Liver (tissue), 9 donors: ENCODE results near the gene CLK4. TPM values are rescaled to one million over a fixed set of nuclear protein-coding genes. Genes with fewer than 3 reads are reported as not detected.

Experiments used
- DNase-seq: peaks from one replicate; pipeline ENCODE4 v3.0.0-alpha.2; 2017; ENCODE audit warnings: low spot score
- H3K27ac ChIP-seq, 2 donors: one replicate each; pipeline ENCODE4 v1.7.0; 2013; ENCODE audit warnings: inconsistent platforms in 2 of 2, low read length in 2 of 2, control low read depth in 1 of 2, low read depth in 1 of 2, mild to moderate bottlenecking in 1 of 2
- H3K27me3 ChIP-seq, 4 donors: one replicate each; pipeline versions ENCODE4 v1.6.1 to v1.7.0; 2013; ENCODE audit warnings: low read length in 3 of 4, inconsistent platforms in 1 of 4, mild to moderate bottlenecking in 1 of 4, moderate library complexity in 1 of 4; ENCODE audit not compliant: control insufficient read depth in 4 of 4, insufficient read depth in 4 of 4
- H3K36me3 ChIP-seq, 4 donors: one replicate each; pipeline versions ENCODE4 v1.6.1 to v1.7.0; 2013; ENCODE audit warnings: low read length in 3 of 4, mild to moderate bottlenecking in 3 of 4, low read depth in 1 of 4, moderate library complexity in 1 of 4; ENCODE audit not compliant: control insufficient read depth in 4 of 4, insufficient read depth in 3 of 4
- H3K4me1 ChIP-seq, 4 donors: one replicate each; pipeline versions ENCODE4 v1.6.1 to v1.7.0; 2013; ENCODE audit warnings: low read length in 3 of 4, mild to moderate bottlenecking in 3 of 4, moderate library complexity in 1 of 4; ENCODE audit not compliant: control insufficient read depth in 4 of 4, insufficient read depth in 4 of 4
- H3K4me3 ChIP-seq, 3 donors: one replicate each; pipeline versions ENCODE4 v1.6.1 to v1.7.0; 2013; ENCODE audit warnings: low read length in 3 of 3, control low read depth in 1 of 3, low read depth in 1 of 3, mild to moderate bottlenecking in 1 of 3
- H3K9ac ChIP-seq, 2 donors: one replicate each; pipeline ENCODE4 v1.7.0; 2013; ENCODE audit warnings: low read length in 2 of 2, mild to moderate bottlenecking in 2 of 2, moderate library complexity in 2 of 2, control low read depth in 1 of 2, low read depth in 1 of 2
- H3K9me3 ChIP-seq, 4 donors: one replicate each; pipeline versions ENCODE4 v1.6.1 to v1.7.0; 2013; ENCODE audit warnings: low read length in 3 of 4; ENCODE audit not compliant: control insufficient read depth in 4 of 4
- EGR1 ChIP-seq, 2 donors: IDR thresholded peaks; 2 replicates each; pipeline ENCODE4 v1.6.1; 2016 to 2018; ENCODE audit warnings: antibody characterized with exemption in 2 of 2, low read depth in 2 of 2
- FOXA1 ChIP-seq: IDR thresholded peaks from 2 replicates; pipeline ENCODE4 v1.6.1; 2016; ENCODE audit warnings: antibody characterized with exemption
- FOXA2 ChIP-seq: IDR thresholded peaks from 2 replicates; pipeline ENCODE4 v1.6.1; 2016; ENCODE audit warnings: antibody characterized with exemption
- GABPA ChIP-seq, 2 donors: IDR thresholded peaks in 1 of 2; conservative IDR thresholded peaks in 1 of 2; 2 replicates each; pipeline ENCODE4 v1.6.1; 2016; ENCODE audit warnings: antibody characterized with exemption in 2 of 2, mild to moderate bottlenecking in 1 of 2, moderate library complexity in 1 of 2
- HNF4A ChIP-seq, 2 donors: conservative IDR thresholded peaks; 2 replicates each; pipeline ENCODE4 v1.6.1; 2016; ENCODE audit warnings: antibody characterized with exemption in 2 of 2, mild to moderate bottlenecking in 2 of 2
- HNF4G ChIP-seq: IDR thresholded peaks from 2 replicates; pipeline ENCODE4 v1.6.1; 2016; ENCODE audit warnings: antibody characterized with exemption
- JUND ChIP-seq, 2 donors: IDR thresholded peaks; 2 replicates each; pipeline ENCODE4 v1.6.1; 2016; ENCODE audit warnings: antibody characterized with exemption in 2 of 2
- NR2F2 ChIP-seq: IDR thresholded peaks from 2 replicates; pipeline ENCODE4 v1.6.1; 2016; ENCODE audit warnings: antibody characterized with exemption
- RAD21 ChIP-seq, 2 donors: IDR thresholded peaks; 2 replicates each; pipeline ENCODE4 v1.6.1; 2016; ENCODE audit warnings: antibody characterized with exemption in 2 of 2, mild to moderate bottlenecking in 2 of 2
- RXRA ChIP-seq, 2 donors: IDR thresholded peaks; 2 replicates each; pipeline ENCODE4 v1.6.1; 2017 to 2018; ENCODE audit warnings: antibody characterized with exemption in 2 of 2, mild to moderate bottlenecking in 1 of 2
- SP1 ChIP-seq: IDR thresholded peaks from 2 replicates; pipeline ENCODE4 v1.6.1; 2018; ENCODE audit warnings: antibody characterized with exemption, mild to moderate bottlenecking
- TAF1 ChIP-seq: conservative IDR thresholded peaks from 2 replicates; pipeline ENCODE4 v1.6.1; 2016; ENCODE audit warnings: antibody characterized with exemption, mild to moderate bottlenecking
- YY1 ChIP-seq: IDR thresholded peaks from 2 replicates; pipeline ENCODE4 v1.6.1; 2016; ENCODE audit warnings: antibody characterized with exemption, mild to moderate bottlenecking
- WGBS: extraction: QIAGEN DNeasy Blood & Tissue Kit; methylation state at CpG from one replicate; pipeline ENCODE4 v1.1.7; 2013; 5-methylcytosine and 5-hydroxymethylcytosine counted together
- polyA plus RNA-seq, 2 donors: library from polyadenylated mRNA; stranded (reverse) in 1 of 2; unstranded in 1 of 2; fragments of 200-250 nt in 1 of 2; fragments of >200 nt in 1 of 2; fragmentation: Nextera tagmentation in 1 of 2; extraction: Ambion mirVana in 1 of 2; gene quantifications; one replicate each; pipeline versions ENCODE4 v1.2.1 to v1.2.3, GENCODE V29; 2013 to 2015
- total RNA-seq, 2 donors: library from RNA; depleted of rRNA; stranded (reverse); fragments of >200 nt; gene quantifications; one replicate each; pipeline ENCODE4 v1.2.3, GENCODE V29; 2014
- TF ChIP-seq, protein P1 (sequence below): IDR thresholded peaks from 2 replicates; pipeline ENCODE4 v1.6.1; 2016; ENCODE audit warnings: antibody characterized with exemption
- TF ChIP-seq, protein P2 (sequence below): IDR thresholded peaks from 2 replicates; pipeline ENCODE4 v1.6.1; 2016; ENCODE audit warnings: antibody characterized with exemption, mild to moderate bottlenecking
- TF ChIP-seq, protein P3 (sequence below): IDR thresholded peaks from 2 replicates; pipeline ENCODE4 v1.6.1; 2016; ENCODE audit warnings: antibody characterized with exemption
- TF ChIP-seq, protein P4 (sequence below): IDR thresholded peaks from 2 replicates; pipeline ENCODE4 v1.6.1; 2016; ENCODE audit warnings: antibody characterized with exemption
- TF ChIP-seq, protein P5 (sequence below): fragments of 150-350 bp; IDR thresholded peaks from 2 replicates; pipeline ENCODE4 v1.5.1; 2017; ENCODE audit warnings: improper control_type of control experiment, low read depth, low read length; ENCODE audit not compliant: missing input control
- donor health status: healthy.
- donor health status: healthy.
- donor health status: healthy.
- donor health status: healthy.
- donor health status: healthy.

CLK4 gene
- total and polyA plus RNA-seq, 4 donors: 5.0 to 28.2 (median 21.9) TPM

DNA sequence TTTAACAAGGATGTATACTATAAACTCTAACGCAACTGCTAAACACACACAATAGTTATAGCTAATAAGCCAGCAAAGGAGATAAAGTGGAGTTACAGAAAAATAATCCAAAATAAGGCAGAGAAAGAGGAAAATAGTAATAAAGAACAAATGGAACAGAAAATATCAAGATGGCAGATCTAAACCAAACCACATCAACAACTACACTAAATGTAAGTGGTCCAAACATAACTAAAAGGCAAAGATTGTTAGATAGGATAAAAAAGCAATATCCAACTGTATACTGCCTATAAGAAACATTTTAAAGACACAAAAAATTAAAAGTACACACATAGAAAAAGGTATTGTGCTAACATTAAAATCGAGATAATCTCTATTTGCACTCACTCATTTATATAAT lies 31.1 kb downstream of the CLK4 start:
- TF ChIP-seq FOXA1: no peak
- TF ChIP-seq EGR1 (IDR thresholded peaks at IDR 0.05; ENCODE audit: low read depth in 2 of 2): no peak
- TF ChIP-seq YY1: no peak
- TF ChIP-seq SP1: no peak
- TF ChIP-seq, protein P1, sequence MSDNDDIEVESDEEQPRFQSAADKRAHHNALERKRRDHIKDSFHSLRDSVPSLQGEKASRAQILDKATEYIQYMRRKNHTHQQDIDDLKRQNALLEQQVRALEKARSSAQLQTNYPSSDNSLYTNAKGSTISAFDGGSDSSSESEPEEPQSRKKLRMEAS: no peak
- TF ChIP-seq FOXA2: no peak
- TF ChIP-seq GABPA (IDR thresholded peaks at IDR 0.05 in 1 of 2, conservative IDR thresholded peaks at IDR 0.05 in 1 of 2): no peak
- no peaks in the 10 kb centered on the region for H3K27me3 ChIP-seq
- no peak overlapping the region for H3K9ac ChIP-seq
- 98% methylated on average over 2 of the region's 2 CpGs for WGBS
- DNase-seq: no peak
- H3K9me3 ChIP-seq: peaks cover 0 to 11% (median under 1%) of the 10 kb centered on the region in 4 donors
- peaks cover 0 to 9% (median 2%) of the 10 kb centered on the region in 4 donors for H3K36me3 ChIP-seq
- H3K4me3 ChIP-seq: no peak overlapping the region
- H3K4me1 ChIP-seq: peaks cover 0 to 1% (median under 1%) of the 10 kb centered on the region in 4 donors
- H3K27ac ChIP-seq: no peak overlapping the region

DNA sequence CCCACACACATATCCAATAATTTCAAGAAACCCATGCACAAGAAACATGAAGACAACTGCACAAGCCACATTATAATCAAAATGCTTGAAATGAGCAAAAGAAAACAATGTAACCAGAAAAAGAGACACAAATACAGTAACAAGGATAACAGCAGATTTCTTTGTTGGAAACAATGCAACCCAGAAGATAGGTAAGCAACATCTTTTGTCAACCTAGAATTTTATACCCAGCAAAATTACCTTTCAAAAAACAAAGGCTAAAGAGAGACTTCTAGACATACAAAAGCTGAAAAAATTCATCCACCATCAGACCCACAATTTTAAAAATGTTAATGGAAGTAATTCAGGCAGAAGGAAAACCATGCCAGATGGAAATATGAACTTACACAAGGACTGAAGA lies 31.7 kb downstream of the CLK4 start:
- Histone ChIP-seq H3K9ac (no peak overlapping the region), H3K9me3 (peaks cover 0 to 11% (median under 1%) of the 10 kb centered on the region in 4 donors), H3K4me3 (no peak overlapping the region), H3K4me1 (peaks cover 3 to 7% (median 5%) of the 10 kb centered on the region in 4 donors), H3K27ac (no peak overlapping the region), H3K27me3 (no peaks in the 10 kb centered on the region), H3K36me3 (peaks cover 0 to 9% (median under 1%) of the 10 kb centered on the region in 4 donors)
- DNase-seq: no peak
- TF ChIP-seq TAF1 (no peak), NR2F2 (no peak)
- TF ChIP-seq, protein P1: no peak

DNA sequence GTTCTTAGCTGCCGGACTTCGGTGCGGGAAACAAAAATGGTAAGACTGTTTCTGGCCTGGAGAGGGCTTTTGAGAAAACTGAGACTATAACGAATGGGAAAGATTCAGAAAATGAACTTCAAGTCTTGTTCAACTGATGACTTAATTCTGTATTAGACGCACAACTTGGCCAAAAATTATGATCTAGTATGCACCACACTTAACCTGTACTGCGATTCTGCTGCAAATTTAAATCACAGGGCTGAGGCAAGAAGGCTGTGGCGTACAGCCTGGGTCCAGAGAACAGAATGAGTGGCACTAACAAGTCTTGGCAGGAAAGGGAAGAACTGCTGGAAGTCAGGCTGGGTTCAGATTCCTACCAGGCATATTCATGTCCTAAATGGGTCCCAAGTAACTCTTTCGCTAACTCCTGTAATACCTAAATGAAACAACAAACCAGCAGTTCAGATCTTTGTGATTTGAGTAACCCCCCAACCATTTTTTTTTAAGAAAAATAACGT lies 35.9 kb downstream of the CLK4 start:
- 45% methylated on average over 9 of the region's 9 CpGs for WGBS
- peaks cover 0 to 10% (median under 1%) of the 10 kb centered on the region in 4 donors for H3K9me3 ChIP-seq
- H3K27ac ChIP-seq: no peak overlapping the region
- H3K9ac ChIP-seq: no peak overlapping the region
- peaks cover 0 to 4% (median 0%) of the 10 kb centered on the region in 4 donors for H3K27me3 ChIP-seq
- no peak for DNase-seq
- no peak overlapping the region for H3K4me3 ChIP-seq
- H3K36me3 ChIP-seq: peaks cover 0 to 9% (median under 1%) of the 10 kb centered on the region in 4 donors
- TF ChIP-seq, protein P2, sequence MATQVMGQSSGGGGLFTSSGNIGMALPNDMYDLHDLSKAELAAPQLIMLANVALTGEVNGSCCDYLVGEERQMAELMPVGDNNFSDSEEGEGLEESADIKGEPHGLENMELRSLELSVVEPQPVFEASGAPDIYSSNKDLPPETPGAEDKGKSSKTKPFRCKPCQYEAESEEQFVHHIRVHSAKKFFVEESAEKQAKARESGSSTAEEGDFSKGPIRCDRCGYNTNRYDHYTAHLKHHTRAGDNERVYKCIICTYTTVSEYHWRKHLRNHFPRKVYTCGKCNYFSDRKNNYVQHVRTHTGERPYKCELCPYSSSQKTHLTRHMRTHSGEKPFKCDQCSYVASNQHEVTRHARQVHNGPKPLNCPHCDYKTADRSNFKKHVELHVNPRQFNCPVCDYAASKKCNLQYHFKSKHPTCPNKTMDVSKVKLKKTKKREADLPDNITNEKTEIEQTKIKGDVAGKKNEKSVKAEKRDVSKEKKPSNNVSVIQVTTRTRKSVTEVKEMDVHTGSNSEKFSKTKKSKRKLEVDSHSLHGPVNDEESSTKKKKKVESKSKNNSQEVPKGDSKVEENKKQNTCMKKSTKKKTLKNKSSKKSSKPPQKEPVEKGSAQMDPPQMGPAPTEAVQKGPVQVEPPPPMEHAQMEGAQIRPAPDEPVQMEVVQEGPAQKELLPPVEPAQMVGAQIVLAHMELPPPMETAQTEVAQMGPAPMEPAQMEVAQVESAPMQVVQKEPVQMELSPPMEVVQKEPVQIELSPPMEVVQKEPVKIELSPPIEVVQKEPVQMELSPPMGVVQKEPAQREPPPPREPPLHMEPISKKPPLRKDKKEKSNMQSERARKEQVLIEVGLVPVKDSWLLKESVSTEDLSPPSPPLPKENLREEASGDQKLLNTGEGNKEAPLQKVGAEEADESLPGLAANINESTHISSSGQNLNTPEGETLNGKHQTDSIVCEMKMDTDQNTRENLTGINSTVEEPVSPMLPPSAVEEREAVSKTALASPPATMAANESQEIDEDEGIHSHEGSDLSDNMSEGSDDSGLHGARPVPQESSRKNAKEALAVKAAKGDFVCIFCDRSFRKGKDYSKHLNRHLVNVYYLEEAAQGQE: no peak
- TF ChIP-seq JUND (IDR thresholded peaks at IDR 0.05) (no peak), TAF1 (no peak), FOXA2 (no peak), RXRA (IDR thresholded peaks at IDR 0.05) (no peak), GABPA (IDR thresholded peaks at IDR 0.05 in 1 of 2, conservative IDR thresholded peaks at IDR 0.05 in 1 of 2) (no peak), NR2F2 (no peak), RAD21 (IDR thresholded peaks at IDR 0.05) (no peak), HNF4G (no peak), SP1 (no peak), YY1 (no peak), FOXA1 (no peak), HNF4A (conservative IDR thresholded peaks at IDR 0.05) (no peak)
- TF ChIP-seq, protein P3, sequence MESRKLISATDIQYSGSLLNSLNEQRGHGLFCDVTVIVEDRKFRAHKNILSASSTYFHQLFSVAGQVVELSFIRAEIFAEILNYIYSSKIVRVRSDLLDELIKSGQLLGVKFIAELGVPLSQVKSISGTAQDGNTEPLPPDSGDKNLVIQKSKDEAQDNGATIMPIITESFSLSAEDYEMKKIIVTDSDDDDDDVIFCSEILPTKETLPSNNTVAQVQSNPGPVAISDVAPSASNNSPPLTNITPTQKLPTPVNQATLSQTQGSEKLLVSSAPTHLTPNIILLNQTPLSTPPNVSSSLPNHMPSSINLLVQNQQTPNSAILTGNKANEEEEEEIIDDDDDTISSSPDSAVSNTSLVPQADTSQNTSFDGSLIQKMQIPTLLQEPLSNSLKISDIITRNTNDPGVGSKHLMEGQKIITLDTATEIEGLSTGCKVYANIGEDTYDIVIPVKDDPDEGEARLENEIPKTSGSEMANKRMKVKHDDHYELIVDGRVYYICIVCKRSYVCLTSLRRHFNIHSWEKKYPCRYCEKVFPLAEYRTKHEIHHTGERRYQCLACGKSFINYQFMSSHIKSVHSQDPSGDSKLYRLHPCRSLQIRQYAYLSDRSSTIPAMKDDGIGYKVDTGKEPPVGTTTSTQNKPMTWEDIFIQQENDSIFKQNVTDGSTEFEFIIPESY: no peak
- TF ChIP-seq, protein P4, sequence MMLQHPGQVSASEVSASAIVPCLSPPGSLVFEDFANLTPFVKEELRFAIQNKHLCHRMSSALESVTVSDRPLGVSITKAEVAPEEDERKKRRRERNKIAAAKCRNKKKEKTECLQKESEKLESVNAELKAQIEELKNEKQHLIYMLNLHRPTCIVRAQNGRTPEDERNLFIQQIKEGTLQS: no peak
- TF ChIP-seq, protein P5, sequence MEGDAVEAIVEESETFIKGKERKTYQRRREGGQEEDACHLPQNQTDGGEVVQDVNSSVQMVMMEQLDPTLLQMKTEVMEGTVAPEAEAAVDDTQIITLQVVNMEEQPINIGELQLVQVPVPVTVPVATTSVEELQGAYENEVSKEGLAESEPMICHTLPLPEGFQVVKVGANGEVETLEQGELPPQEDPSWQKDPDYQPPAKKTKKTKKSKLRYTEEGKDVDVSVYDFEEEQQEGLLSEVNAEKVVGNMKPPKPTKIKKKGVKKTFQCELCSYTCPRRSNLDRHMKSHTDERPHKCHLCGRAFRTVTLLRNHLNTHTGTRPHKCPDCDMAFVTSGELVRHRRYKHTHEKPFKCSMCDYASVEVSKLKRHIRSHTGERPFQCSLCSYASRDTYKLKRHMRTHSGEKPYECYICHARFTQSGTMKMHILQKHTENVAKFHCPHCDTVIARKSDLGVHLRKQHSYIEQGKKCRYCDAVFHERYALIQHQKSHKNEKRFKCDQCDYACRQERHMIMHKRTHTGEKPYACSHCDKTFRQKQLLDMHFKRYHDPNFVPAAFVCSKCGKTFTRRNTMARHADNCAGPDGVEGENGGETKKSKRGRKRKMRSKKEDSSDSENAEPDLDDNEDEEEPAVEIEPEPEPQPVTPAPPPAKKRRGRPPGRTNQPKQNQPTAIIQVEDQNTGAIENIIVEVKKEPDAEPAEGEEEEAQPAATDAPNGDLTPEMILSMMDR: no peak
- TF ChIP-seq, protein P1: no peak
- H3K4me1 ChIP-seq: peaks cover 9 to 14% (median 11%) of the 10 kb centered on the region in 4 donors
